HG03439 (cell line): ENCODE results near the gene MYBPC1.

ENCODE experiments used
- ATAC-seq: cut with Tn5 transposase; IDR thresholded peaks from one replicate; pipeline ENCODE4 v1.9.1; 2021; ENCODE audit warnings: mild to moderate bottlenecking, moderate library complexity; ENCODE audit not compliant: unreplicated experiment

MYBPC1 gene

DNA sequence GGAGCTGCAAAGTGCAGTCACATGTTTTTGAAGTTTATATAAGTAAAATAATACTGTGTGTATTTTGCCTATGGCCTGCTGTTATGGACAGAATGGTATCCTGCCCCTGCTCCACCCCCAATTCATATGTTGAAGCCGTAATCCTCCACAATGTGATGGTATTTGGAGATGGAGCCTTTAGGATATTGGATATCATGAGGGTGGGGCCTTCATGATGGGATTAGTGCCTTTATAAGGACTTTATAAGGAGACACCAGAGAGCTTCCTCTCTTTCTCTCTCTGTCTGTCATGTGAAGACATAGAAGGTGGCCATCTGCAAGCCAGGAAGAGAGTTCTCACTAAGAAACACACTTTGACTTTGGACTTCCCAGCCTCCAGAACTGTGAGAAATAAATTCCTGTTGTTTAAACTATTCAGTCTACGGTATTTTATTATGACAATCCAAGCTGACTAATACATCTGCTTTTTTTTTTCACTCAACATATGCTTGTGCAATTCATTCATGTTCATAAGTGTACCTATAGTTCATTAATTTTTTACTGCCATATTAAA is 99.6 kb downstream of the MYBPC1 start:
- no peak for ATAC-seq

DNA sequence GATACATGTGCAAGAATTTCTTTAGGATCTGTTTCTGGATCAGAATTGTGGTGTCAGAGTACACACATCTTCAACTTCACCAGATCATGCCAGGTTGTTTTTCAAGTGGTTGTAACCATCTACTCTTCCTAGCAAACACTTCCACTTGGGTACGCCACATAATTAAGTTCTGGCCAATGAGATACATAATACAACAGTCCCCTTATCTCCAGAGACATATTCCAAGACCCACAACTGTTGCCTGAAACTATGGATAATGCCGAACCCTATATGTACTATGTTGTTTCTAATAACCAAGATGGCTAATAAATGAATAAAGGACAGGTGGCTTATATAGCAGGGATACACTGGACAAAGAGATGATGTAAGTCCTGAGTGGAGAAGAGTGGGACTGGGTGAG is 100.2 kb downstream of the MYBPC1 start:
- no peak for ATAC-seq

DNA sequence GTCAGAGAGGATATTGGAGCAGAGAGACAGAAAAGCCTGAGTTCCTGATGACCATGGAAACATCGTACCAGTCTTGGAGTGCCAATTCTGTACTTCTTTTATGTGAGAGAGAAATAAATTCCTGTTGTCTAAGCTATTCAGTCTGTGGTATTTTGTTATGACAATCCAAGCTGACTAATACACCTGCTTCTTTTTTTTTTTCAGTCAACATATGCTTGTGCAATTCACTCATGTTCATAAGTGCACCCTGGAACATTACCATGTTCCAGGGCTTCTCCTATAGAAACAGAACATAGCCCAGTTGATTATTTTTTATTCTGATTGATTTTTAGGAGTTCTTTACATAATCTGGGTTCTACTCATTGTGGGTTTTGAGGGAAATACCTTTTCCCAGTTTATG is 100.9 kb downstream of the MYBPC1 start:
- ATAC-seq, result no peak

DNA sequence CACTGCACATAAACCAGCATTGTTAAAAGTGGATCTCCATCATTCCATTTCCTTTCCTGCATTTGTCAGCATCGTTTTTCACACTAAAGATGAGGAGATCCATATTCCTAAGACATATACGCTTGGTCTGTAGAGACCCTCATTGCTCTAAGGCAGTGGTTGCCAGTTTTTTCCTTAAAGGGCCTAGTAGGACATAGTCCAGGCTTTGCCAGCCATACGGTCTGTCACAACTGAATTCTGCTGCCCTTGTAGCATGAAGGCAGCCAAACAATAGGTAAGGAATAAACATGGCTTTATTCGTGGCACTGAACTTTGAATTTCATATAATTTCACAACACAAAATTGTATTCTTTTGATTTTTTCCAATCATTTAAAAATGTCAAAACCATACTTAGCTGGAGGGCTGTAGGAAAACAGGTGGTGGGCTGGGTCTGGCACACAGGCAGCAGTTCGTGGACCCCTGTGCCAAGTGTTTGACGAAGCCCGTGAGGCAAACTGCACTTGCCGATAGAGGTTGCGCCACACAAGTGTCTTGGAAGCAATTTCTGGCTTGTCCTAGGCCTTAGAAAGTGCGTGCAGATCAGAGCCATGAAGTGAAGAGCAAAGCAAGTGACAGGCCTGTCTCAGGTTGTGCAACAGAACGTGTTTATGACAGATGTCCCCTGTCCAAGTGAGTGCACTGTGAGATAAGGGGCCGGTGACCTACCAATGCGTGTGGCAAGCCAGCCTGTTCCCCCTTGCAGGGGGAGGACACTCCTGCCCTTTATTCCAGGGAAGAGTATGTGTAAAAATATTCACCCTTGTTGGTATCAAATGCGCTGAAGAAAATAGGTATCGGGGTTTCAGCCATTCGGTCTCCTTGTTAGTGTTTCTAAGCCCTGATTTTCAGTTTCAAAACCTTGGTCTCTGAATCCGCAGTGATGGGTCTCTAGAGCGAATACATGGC is 101.8 kb downstream of the MYBPC1 start:
- no peak for ATAC-seq

DNA sequence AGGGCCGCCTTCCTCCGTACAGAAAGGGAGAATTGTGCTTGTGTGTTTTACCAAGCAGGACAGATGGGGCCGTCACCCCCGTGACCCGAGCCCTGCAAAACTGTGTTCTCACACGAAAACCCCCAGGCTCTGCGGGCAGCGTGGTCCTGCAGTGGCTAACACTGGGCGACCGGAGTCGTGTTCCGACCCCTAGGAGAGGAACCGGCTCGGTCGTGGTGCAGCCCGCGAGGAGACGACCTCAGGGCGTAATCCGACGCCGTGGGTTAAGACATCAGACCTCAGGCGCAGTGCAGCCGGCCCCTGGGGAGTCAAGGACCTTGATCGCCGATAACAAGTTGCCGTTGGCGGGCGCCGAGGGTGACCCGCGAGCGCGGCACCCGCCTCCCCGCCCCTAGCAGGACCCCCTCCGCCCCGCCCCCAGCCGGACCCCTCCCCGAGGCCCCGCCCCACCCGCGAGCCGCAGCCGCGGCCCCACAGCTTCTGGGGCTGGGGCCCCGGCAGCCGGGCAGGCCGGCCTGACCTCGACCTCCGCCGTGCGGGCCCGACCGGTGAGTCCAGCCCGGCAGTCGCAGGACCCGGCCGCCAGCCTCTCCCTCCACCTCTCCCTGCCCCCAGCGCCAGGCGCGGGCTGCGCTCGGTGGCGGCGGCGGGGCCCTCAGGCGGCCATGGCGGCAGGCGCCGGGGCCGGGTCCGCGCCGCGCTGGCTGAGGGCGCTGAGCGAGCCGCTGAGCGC is 102.6 kb downstream of the MYBPC1 start, which contains the start of gene CHPT1:
CHPT1 (plus strand) TSS at position 444 of the 733 bp plus-strand sequence; CDS start at position 666, 222 bp downstream.
- ATAC-seq, result peak; percentile 69

DNA sequence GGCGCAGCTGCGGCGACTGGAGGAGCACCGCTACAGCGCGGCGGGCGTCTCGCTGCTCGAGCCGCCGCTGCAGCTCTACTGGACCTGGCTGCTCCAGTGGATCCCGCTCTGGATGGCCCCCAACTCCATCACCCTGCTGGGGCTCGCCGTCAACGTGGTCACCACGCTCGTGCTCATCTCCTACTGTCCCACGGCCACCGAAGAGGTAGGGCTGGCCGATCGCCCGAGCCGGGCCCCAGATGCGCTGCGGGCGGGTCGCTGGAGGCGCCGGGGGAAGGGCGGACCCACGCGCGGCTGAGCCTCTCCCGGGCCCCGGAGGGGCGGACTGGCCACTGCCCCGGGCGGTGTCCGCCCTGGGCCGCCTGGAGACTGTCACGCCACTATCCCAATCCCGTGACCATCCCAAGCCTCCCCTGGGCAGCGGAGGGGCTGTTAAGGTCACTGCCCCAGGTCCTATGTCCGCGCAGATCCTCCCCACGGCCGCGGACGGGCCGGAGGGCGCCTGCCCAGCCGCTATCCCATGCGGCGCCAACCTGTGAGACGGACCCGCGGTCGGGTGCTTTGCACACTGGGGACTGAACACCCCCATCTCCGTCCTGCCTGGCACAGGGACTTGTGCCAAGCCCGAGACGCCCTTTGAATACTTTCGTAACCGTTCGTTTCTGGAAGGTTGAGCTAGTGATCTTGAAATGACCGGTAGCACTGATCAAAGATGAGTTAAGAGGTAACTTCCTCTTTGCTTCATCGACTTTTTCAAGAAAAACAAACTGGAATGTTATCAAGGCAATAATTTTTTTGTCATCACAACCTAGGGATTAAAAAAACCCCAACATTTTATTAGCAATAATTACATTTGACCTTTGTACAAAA is 103.4 kb downstream of the MYBPC1 start:
- peak; percentile 35 for ATAC-seq

DNA sequence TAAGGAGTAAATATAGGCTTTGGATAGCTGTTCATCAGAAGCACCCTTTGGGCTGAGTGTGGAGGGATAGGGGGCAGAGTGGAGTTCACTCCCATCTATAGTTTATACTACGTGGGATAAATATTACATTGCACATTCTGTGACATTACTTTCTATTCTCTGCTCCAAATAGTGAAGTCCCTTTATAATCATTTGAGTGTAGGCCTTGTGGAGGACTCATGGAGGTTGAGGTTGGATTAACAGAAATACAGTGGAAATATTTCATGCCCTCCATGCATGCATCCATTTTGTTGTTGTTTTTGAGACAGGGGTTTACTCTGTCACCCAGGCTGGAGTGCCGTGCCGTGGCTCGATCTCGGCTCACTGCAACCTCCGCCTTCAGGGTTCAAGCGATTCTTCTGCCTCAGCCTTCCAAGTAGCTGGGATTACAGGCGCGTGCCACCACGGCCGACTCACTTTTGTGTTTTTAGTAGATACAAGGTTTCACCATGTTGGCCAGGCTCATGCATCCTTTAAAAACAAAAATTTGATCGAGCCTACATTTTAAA is 104.1 kb downstream of the MYBPC1 start:
- ATAC-seq, result no peak

DNA sequence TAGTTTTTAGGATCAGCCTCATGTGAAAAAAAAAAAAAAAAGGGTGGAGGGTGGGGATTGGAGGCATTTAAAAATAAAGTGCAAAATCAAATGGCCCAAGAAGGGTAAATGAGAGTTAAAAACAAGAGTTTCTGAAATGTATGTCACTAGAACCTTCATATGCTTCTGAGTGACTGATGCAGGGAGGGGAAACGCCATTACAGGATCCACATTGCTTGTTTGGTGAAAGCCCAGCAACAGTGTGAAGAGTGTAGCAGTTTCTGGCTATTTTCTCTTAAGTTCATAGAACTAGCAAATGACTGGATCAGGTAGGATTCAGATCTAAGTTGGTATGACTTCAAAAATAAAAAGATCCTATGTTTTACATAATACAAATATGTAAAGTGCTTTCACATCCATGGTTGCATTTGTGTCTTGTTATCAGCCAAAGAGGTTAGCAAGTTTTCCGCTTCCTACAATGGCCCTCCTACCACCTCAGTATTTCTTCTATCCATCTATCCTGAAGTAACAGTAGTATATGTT is 105.6 kb downstream of the MYBPC1 start:
- ATAC-seq, result no peak

DNA sequence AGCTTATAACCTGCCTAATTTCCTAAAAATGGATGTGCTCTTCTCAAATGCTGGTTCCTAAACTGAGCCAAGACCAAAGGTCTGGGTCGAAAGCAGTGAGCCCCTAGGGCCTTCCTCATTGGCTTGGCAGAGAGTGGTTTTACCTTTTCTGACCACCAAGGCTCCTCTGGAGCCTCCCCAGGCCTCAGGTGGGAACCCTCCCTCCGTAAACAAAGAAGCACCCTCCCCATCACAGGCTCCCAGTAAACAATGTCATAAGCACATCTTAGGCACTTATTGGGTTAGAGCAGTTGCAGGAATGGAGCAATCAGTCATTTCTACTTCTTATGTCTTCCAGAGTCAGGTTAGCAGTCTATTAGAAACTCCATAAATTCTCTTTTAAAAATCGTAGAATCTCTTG is 108.7 kb downstream of the MYBPC1 start:
- ATAC-seq, result no peak

DNA sequence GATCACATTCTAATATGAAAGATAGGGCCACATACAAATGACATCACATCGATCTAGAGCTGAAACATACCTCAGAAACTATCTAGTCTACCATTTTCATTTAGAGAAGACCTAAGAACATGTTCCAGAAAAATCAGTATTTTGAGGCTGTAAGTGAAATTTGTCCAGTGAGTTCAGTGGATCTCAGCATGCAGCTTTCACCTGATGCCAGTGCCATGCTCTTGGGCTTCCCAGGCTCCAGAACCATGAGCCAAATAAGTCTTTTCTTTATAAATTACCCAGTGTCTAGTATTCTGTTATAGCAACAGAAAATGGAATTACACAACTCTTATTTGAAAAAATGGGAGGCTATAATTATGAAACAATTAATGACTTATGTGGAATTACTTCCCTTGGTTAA is 111.6 kb downstream of the MYBPC1 start:
- ATAC-seq, result no peak

DNA sequence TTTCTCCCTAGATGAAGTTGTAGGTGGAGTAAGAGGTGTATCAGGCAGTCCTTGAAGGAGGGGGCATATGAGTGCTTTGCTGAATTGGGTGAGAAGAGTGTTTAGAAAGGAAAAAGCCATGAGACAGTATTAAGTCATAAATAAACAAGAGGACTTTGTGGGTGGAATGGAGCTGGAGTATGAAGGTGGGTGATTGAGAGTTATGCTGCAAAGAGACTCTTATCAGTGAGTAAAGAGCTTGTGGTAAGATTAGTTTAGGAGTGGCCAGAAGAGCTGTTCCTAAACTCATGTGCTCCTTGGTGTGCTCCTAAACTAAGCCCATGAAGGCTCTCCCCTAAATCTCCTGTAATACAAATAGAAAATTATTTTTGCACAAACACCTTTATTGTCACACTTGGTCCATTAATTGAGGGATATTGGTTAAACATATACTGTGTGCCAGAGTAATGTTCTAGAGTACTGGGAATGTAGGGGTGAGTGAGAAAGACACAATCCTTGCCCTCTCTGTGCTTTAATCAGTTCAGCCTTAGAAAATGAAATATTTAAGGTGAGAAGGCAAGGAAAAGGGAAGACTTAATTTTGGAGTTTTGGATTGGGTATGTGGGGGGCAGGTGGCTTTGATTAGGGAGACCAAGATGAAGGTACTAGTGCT is 112.5 kb downstream of the MYBPC1 start:
- ATAC-seq, result no peak

DNA sequence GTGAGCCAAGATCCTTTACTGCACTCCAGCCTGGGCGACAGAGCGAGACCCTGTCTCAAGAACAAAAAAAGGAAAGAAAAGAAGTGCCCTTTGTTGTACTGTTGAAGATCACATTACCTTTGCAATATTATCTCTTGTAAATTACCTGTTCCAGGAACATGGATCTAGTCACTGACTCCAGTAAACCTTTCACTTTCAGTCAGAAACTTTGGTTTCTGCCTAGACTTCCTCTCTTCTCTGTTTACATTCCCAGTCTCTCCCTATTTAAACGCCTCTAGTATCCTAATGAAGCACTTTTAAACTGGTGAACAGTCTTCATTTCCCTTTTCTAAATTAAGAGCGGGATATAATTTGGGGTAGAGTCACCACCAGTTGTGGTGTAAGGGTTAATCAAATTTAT is 115.5 kb downstream of the MYBPC1 start:
- ATAC-seq, result no peak

DNA sequence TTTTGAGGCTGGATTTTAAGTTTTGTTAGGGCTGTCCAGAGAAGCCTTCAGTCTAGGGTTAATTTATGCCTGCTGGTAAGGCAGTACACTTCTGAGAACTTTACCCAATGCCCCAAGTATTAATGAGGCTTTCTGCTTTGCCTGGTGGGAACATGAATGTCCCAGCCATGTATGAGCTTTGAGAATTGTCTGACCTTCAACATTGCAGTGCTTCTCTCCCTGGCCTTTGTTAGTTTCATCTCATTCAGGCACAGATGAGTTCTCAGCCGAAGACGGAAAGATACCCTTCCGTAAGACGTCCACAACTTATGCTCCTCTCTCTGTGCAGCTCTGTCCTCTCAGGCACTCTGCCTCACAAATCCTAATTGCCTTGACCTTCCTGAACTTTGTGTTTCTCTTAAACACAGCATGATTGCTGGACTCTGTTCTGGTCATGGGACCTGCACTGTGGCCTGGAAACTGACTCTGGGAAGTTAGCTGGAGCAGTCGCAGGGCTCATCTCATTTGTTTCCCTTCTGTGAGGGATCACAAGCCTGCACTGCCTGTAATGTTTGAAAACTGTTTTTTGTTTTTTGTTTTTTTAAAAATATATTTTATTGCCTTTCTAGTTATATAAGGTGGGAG is 118.4 kb downstream of the MYBPC1 start:
- no peak for ATAC-seq

DNA sequence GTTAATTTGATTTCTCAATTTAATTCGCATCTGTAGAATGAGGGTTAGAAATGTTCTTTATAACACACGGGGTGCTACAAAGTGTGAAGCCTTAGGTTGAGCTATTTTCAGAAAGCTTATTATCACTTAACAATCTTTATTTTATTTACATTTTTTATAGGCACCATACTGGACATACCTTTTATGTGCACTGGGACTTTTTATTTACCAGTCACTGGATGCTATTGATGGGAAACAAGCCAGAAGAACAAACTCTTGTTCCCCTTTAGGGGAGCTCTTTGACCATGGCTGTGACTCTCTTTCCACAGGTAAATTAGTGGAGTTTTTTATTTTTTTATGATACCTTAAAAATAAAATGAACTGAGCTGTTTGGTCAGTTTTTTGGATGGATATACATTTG is 119.2 kb downstream of the MYBPC1 start:
- ATAC-seq, result no peak

DNA sequence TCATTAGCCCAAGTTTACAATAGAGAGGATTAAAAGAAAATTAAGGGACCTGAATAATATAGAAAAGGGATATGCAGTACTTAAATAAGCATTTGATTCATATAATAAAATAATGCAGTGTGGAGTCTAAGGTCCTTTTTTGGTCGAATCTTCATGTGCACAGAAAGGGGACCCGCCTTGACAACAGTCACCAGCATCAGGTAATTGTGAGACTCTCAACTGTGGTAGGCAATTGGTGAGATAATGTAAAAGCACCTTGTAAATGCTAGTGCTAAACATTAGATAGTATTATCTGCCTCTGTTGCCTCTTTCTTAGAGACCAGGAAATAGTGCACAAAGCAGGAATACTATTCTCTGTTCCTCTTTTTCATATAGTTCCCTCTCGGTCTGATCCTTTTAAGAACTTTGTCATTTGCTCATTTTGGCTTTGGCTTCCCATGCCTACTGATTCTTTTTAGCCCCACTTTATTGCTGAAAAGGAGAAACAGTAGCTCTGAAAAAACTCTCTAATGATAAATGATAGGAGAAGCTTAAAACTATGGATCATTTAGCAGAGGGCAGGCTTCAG is 120.2 kb downstream of the MYBPC1 start:
- no peak for ATAC-seq

DNA sequence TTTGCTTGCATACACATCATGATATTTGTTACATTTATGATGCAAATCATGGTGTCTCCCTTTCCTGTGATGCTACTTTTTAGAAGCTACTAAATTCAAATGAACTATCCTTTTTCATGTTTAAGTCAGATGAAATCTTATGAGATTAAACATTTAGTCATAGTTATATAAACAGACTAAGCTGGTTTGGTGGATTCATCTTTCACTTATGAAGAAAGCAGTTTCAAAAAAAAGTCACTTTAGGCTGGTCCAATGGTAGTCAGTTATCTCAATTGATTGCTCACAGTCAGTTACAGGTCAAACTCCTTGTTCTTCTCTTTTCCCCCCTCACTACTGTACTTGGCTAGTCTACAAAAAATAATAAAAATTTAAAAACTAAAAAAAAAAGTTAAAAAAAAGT is 124.8 kb downstream of the MYBPC1 start:
- no peak for ATAC-seq

DNA sequence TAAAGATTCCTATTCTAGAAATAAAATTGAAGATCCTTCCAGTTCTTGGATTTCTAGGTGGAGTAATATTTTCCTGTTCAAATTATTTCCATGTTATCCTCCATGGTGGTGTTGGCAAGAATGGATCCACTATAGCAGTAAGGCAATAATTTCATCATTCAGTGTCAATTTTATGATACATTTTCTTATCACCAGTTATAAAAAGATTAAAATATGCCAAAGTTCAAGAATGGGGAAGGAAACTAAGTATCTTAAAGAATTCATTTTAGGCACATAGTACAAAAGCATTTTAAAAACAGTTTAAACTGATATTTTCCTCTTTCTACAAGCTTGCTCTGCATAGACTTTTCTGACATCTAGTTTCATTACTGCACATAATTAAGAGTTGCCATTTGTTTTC is 125.3 kb downstream of the MYBPC1 start:
- ATAC-seq, result no peak

DNA sequence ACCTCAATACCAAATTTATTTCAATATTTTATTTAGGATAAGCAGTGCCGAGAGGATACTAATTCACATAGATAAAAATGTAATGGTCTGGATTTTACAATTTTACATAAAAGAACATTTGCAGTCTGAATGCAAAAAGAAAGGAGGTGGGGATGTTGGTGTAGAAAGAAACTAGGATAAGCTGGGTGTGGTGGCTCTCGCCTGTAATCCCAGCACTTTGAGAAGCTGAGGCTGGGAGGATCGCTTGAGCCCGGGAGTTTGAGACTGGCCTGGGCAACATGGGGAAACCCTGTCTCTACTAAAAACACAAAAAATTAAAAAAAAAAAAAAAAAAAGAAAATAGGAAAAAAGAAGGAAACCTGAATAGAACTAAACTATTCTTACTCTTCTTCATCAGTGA is 127.6 kb downstream of the MYBPC1 start:
- no peak for ATAC-seq

DNA sequence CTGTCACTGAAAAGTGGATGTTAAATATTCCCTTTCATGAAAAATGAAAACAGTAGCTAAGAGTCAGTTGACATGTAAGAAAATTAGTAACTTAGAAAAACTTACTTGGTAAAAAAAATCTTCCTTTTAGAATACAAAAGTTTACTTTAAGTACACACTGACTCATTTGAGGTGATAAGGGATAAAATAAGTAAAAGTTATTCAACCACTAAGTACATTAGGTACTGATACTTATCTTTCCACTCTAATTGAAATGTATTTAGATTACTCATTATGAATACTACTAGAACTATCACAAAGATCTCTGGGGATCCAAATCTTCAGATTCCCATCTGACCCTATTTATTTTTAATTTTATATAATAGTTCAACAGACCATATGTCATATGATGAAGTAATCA is 132.3 kb downstream of the MYBPC1 start:
- no peak for ATAC-seq
